HT1080 (cell line): ENCODE results near the gene NBEA. TPM values are rescaled to one million over a fixed set of nuclear protein-coding genes. Genes with fewer than 3 reads are reported as not detected.
A peak's percentile ranks its signal among the peaks of the same experiment; 100 is the strongest.

Source experiments
- DNase-seq: peaks from one replicate; pipeline ENCODE4 v3.0.0-alpha.2; 2015; ENCODE audit warnings: low read depth
- total RNA-seq: library from RNA; depleted of rRNA; stranded (reverse); fragments of >200 nt; shearing (Covaris generic); gene quantifications from 2 replicates; pipeline ENCODE4 v1.2.3, GENCODE V29; 2014

Gene NBEA
- total RNA-seq, 1 experiment from 2014 or later: 3.2 TPM

DNA sequence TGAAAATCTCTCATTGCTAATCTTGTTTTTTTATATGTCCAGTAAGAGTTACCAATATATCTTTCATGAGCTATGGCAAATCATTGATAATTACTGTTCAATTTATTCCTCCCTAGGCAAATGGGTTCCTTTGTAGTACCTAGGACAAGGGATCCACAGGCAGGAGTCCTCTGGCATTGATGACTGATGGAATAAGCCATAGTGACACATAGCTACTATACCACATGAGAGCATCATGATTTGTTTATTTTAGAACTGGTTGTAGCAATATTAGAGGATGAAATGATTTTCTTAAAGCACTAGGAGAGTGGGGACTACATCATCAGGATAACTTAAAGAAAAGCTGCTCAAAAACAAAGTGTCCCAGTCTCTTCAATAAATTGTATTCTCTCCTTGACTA is 556.2 kb downstream of the NBEA start:
- DNase-seq: no peak

DNA sequence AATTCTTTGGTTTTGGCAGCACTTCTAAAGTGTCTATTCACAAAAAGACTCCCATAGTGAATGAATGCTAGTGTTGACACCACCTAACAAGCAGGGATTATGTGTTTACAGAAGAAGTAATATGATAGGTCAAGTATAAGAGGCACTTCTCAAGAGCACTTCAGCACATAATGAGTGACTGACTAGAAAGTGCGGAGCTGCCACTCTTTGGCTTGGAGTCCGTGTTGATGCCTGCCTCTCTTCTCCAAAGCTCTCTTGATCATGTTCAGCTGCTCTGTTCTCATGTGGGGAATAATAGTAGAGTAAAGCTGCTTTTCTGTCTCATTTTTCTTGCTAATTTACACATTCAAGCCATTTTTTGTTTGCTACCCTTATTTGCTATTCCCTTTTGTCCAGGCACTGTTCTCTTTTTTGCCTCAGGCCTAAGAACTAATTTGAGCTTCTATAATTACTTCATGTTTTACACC is 557.2 kb downstream of the NBEA start:
- no peak for DNase-seq

DNA sequence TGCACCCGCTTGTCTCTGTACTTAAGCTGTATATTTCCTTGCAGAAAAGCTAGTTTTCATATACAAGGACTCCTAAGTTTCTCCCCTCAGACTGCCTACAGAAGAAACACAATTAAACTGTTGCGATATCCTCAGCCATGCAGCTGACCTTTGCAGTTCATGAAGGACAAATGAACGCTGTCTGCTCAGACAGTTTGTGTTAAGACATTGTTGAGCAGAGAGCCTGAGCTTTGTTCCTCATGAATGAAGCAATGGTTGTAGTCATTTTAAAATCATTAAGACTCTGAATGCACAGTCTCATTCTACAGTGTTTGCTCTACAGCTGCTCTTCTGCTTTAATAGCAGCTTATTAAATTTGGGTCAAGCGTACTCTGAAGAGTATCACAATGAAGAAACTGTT is 557.6 kb downstream of the NBEA start:
- DNase-seq: no peak

GRCh38 chr13:35500144-35500543 is 558.1 kb downstream of the NBEA start:
- no peak for DNase-seq

DNA sequence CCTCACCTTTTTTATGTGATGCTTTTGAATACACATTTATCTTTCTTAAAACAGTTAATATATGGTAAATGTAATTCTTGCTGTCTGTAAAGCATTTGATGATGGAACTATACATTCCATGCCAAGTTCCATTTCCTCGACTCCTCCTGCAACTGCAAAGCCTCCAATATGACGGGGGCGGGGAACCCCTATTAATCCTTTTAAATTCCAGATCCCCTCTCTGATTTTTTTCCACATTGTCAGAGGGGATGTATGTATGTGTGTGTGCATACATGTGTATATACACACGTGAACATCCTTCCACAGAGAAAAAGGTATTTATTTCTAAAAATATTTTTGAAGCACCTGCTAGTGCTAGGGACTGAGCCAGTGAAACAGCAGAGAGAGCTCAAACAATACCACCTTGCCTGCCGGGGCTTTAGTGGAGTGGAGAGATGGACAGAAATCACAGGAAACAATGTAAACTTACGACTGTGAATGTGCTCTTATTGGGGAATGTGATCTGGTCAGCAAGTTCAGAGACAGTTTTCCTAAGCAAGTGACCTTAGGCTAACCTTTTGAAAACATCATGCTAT is 559.7 kb downstream of the NBEA start:
- DNase-seq: no peak

DNA sequence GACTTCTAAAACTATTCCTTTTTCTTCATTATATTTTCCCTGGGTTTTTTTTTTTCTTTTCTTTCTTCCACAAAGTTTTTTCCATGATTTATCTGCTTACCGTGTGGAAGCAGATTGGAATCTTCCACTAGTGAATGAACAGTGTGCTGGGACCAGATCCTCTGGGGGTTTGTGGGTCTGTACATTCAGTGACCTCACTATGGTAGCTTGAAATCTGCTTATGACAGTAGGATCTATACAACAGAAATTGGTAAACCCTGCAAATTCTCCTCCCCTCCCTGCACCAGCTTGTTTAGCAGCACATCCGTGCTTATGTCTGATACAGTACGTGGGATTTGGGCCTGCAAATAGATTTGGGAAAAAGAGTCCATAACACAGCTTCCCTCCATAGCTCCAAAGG is 560.4 kb downstream of the NBEA start:
- DNase-seq: no peak

DNA sequence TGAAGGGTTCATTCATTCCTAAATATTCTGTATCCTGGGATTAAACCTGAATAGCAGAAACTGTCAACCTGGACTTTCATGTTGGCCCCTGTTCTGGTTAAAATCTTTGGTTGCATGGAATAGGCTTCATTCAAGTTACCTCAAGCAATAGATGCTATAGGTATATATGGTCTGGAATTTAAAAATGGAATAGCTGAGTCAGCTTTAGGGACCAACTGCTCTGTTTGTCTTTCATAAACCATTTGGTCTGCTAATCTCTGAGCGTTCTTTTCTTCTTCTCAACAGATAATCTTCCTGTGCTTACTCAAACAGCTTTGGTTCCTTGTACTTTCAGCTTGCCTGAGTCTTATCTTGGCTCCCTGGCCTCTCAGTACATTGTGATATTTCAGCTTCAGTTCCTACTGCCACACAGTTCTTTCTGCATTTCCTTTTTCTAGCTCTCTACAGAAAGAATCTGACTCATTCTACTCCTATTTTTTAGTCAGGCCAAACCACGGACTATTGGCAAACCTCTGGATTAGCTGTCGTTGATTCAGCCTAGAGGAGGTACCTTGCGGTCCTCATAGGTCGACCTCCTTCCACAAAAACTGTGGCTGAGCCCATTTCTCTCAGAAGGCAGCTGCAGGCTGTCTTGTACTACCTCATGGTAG is 570.3 kb downstream of the NBEA start:
- peak; percentile 96 for DNase-seq

GRCh38 chr13:35514061-35514477 is 572.0 kb downstream of the NBEA start:
- no peak for DNase-seq

DNA sequence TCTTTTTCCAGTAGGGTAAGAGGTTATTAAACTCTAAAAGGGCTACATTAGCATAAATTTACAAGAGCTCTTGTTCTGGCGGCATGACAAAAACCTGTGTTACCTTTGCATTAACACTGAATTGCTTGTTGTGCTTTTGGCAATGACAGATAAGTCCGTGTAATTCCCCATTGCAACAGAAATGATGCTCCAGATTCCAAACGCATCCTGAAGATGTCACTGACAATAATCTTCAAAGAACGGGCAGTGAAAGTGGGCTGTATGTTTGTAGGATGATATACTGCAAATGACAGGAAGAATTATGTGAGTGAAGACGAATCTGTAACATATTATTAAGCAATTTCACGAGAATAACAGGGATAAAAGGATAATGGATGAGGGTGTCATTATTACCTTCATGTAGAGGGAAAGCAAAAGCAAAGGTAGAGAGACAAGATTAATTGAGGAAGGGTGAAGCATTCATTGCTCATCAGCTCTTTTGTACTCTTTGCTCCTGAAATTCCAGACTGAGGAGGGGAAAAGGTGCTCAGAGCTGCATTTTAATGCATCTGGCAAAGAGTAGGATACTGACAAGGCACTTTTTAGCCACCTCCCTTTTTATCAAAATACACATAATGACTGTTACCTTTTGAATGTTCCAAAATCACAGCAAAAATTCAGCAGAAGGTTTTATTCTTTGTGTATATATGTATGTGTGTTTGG is 572.9 kb downstream of the NBEA start:
- DNase-seq: no peak

- peak; percentile 47 for DNase-seq
Measured at GRCh38 chr13:35518337-35518946, 576.4 kb downstream of the NBEA start.

DNA sequence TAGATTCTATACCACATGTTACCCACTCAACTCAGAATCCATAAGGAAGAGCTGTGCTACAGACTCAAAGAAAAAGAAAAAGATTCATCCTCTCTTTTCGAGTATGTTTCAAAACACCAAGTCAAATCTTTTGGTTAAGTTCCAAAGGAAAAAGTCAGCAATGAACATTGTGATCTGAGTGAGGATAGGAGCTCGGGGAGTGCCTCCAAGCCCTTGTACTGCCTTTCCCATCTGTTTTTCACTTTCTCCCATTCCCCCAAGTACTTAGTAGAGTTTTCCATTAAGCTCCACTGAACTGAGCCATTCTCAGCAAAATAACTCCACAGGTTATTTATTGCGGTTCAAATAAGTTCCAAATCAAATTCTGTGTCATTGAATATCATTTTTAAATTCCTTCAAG is 582.1 kb downstream of the NBEA start:
- DNase-seq: no peak

DNA sequence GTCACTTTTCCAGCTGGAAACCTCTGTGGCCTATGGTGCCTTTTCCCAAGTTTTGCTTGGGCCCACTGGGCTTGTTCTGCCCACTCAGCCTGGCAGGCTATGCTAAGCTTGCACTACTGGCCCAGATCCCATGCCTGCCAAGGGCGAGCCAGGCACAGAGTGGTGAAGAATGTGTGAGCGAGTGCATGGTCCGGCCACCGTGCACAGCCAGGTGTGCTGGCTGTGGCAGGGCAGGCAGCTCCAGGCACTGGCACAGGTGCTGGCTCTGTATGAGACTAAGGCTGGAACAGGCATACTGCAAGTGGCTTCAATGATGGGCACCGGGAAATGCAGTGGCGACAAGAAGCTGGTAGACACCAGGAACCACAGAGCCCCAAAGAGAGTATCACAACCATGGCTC is 584.5 kb downstream of the NBEA start:
- no peak for DNase-seq

- no peak for DNase-seq
Measured at GRCh38 chr13:35527451-35527850, 585.4 kb downstream of the NBEA start.

GRCh38 chr13:35530147-35530546 is 588.1 kb downstream of the NBEA start:
- DNase-seq: no peak

- no peak for DNase-seq
Measured at GRCh38 chr13:35530581-35530980, 588.5 kb downstream of the NBEA start.

DNA sequence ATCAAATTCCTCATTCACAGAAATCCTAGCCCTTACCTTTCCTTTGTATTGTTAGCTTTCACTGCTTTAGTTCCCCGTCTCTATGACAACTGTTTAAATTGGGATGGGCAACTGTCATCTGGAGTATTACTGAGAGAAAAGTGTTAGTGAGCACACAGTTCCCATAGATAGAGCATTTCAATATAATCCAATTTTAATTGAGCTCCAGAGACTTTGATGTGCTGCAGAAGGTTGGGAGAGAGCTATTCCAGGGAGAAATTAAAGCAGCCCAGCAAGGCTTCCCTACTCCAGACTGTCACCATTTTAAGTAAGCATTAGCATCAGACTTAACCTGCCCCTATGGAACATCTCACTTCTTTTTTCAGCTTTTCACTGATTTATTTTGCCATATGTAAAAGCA is 589.5 kb downstream of the NBEA start:
- DNase-seq: no peak

GRCh38 chr13:35534343-35534742 is 592.3 kb downstream of the NBEA start:
- DNase-seq: no peak

DNA sequence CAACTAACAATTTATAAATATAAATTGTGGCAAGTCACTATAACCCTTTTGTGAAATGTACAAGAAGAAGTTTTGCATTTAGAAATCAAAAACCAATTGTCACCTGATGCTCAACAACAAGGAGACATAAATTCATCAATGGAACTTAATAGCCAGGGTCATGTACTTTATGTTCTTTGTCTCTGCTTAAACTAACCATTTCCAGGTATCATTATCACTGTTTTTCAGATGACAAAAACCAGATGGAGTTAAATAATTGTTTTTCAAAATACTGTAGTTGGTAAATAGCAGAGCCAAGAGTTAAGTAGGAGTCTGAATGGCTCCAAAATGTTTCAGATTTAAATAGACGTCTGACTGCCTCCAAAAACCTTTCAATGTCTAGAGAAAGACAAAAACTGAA is 606.7 kb downstream of the NBEA start:
- no peak for DNase-seq

- peak; percentile 88 for DNase-seq
Measured at GRCh38 chr13:35549481-35549880, 607.4 kb downstream of the NBEA start.

DNA sequence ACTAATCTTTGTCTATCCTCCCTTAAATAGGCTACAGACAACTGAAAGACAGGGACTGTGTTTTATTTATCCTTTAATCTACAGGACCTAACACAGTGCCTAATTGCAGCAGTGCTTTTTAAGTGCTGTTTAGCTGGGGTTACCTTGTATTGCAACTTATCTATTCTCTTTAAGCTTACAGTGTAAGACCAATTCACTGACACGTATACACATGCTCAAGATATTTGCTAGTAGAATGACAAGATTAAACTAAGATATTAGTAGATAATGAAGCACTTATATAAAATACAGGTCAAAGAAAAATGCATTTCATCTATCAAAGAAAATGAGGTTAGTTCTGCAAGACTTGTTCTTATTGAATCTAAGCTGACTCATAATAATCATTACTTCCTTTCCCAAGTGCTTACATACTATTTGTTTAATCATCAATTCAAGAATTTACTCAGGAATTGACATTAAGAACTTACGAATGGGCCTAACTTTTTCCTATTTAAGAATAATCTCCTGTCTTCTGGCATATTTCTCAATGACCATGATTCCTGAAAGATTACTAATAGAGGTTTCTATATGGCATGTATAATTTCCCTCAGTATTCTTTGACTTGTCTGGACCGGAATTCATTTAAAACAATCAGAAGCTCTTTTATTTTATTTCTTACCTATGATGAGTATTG is 610.2 kb downstream of the NBEA start:
- DNase-seq: peak; percentile 39

GRCh38 chr13:35554972-35555623 is 613.0 kb downstream of the NBEA start:
- DNase-seq: no peak
